ENCODE measurements around the gene LMNTD2. TPM values are rescaled to one million over a fixed set of nuclear protein-coding genes. Genes with fewer than 3 reads are reported as not detected.

The LMNTD2 gene
- total and polyA plus RNA-seq, 2 of the 13 experiments (the other 11 are each of a cell fraction or from before 2014, with no cell fraction given) = 1.1 to 3.1 TPM

DNA sequence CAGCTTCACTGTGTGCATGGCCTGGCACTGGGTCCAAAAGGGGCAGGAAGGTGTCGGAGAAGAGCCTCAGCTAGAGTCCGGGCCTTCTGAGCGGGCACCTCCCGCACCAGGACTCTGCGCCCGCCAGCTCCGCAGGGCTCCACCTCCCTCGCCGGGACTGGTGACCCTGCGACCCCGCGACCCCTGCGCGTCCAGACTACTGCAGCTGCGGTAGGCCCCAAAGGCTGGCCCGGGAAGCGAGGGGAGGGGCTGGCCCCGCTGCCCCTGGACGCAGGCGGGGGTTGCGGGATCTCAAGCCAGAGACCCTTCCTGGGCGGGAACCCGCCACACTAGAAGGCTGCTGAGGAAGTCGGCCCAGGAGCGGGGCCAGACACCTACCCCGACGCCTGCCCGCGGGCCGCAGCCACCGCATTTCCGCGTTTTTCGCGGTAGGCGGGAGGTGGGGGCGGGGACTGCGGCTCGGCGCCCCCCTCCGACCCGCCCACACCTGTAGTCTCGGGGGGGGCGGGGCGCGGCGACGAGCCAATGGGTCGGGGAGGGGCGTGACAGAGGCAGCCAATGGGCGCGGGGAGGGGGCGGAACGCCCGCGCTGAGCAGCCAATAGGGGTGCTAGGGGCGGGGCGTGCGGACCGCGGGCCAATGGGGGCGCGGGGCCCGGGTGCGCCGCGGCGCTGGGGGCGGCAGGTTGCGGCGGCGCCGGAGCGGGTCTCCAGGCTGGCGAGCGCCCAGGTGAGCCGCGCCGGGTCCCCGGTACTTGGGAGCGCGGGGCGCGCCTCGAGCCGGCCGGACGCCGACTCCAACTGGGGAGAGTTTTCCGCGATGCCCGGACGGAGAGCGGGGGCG is at the start of gene LMNTD2, which contains the start of gene RASSF7 (continued):
- TF ChIP-seq, protein P1, sequence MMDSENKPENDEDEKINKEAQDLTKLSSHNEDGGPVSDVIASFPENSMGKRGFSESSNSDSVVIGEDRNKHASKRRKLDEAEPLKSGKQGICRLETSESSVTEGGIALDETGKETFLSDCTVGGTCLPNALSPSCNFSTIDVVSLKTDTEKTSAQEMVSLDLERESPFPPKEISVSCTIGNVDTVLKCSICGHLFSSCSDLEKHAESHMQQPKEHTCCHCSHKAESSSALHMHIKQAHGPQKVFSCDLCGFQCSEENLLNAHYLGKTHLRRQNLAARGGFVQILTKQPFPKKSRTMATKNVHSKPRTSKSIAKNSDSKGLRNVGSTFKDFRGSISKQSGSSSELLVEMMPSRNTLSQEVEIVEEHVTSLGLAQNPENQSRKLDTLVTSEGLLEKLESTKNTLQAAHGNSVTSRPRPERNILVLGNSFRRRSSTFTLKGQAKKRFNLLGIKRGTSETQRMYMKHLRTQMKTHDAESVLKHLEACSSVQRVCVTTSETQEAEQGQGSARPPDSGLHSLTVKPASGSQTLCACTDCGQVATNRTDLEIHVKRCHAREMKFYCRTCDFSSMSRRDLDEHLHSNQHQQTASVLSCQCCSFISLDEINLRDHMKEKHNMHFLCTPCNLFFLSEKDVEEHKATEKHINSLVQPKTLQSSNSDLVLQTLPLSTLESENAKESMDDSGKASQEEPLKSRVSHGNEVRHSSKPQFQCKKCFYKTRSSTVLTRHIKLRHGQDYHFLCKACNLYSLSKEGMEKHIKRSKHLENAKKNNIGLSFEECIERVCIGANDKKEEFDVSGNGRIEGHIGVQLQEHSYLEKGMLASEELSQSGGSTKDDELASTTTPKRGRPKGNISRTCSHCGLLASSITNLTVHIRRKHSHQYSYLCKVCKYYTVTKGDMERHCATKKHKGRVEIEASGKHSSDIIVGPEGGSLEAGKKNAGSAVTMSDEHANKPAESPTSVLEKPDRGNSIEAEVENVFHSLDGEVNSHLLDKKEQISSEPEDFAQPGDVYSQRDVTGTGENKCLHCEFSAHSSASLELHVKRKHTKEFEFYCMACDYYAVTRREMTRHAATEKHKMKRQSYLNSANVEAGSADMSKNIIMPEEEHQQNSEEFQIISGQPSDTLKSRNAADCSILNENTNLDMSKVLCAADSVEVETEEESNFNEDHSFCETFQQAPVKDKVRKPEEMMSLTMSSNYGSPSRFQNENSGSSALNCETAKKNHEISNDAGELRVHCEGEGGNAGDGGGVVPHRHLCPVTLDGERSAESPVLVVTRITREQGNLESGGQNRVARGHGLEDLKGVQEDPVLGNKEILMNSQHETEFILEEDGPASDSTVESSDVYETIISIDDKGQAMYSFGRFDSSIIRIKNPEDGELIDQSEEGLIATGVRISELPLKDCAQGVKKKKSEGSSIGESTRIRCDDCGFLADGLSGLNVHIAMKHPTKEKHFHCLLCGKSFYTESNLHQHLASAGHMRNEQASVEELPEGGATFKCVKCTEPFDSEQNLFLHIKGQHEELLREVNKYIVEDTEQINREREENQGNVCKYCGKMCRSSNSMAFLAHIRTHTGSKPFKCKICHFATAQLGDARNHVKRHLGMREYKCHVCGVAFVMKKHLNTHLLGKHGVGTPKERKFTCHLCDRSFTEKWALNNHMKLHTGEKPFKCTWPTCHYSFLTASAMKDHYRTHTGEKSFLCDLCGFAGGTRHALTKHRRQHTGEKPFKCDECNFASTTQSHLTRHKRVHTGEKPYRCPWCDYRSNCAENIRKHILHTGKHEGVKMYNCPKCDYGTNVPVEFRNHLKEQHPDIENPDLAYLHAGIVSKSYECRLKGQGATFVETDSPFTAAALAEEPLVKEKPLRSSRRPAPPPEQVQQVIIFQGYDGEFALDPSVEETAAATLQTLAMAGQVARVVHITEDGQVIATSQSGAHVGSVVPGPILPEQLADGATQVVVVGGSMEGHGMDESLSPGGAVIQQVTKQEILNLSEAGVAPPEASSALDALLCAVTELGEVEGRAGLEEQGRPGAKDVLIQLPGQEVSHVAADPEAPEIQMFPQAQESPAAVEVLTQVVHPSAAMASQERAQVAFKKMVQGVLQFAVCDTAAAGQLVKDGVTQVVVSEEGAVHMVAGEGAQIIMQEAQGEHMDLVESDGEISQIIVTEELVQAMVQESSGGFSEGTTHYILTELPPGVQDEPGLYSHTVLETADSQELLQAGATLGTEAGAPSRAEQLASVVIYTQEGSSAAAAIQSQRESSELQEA (CRISPR knock-in tag; IDR thresholded peaks at IDR 0.05; ENCODE audit: not compliant biosample characterization) = peak; percentile 62
- peak; percentile 63 for TF ChIP-seq POLR2G (IDR thresholded peaks at IDR 0.05; ENCODE audit: low read depth, low read length)
- peak; percentile 83 for TF ChIP-seq ZNF883 (CRISPR knock-in tag; IDR thresholded peaks at IDR 0.05; ENCODE audit: not compliant biosample characterization)
- TF ChIP-seq, protein P2, sequence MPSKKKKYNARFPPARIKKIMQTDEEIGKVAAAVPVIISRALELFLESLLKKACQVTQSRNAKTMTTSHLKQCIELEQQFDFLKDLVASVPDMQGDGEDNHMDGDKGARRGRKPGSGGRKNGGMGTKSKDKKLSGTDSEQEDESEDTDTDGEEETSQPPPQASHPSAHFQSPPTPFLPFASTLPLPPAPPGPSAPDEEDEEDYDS (CRISPR knock-in tag; IDR thresholded peaks at IDR 0.05) = peak; percentile 70
- TF ChIP-seq, protein P3, sequence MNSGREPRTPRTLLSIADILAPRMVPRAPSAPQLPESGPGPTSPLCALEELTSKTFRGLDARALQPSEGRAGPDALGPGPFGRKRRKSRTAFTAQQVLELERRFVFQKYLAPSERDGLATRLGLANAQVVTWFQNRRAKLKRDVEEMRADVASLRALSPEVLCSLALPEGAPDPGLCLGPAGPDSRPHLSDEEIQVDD (CRISPR knock-in tag; IDR thresholded peaks at IDR 0.05; ENCODE audit: borderline replicate concordance) = 0 out of 2 replicates have a peak, but pooled peaks have one; percentile 67
- peak; percentile 69; the same call in 1 of the 2 replicates for TF ChIP-seq ARHGAP35 (CRISPR knock-in tag; IDR thresholded peaks at IDR 0.05; ENCODE audit: borderline replicate concordance)
- TF ChIP-seq MYNN (CRISPR knock-in tag; IDR thresholded peaks at IDR 0.05; ENCODE audit: low read depth) = no peak
- TF ChIP-seq SOX5 (CRISPR knock-in tag; IDR thresholded peaks at IDR 0.05; ENCODE audit: borderline replicate concordance) = 0 out of 2 replicates have a peak, but pooled peaks have one; percentile 7
- TF ChIP-seq PHF5A (CRISPR knock-in tag; IDR thresholded peaks at IDR 0.05; ENCODE audit: low read depth, unreplicated experiment) = no peak
- peak; percentile 41 for TF ChIP-seq ZNF607 (CRISPR knock-in tag; IDR thresholded peaks at IDR 0.05; ENCODE audit: borderline replicate concordance)
- TF ChIP-seq ZNF569 (CRISPR knock-in tag; IDR thresholded peaks at IDR 0.05; ENCODE audit: borderline replicate concordance) = no peak
- TF ChIP-seq, protein P4, sequence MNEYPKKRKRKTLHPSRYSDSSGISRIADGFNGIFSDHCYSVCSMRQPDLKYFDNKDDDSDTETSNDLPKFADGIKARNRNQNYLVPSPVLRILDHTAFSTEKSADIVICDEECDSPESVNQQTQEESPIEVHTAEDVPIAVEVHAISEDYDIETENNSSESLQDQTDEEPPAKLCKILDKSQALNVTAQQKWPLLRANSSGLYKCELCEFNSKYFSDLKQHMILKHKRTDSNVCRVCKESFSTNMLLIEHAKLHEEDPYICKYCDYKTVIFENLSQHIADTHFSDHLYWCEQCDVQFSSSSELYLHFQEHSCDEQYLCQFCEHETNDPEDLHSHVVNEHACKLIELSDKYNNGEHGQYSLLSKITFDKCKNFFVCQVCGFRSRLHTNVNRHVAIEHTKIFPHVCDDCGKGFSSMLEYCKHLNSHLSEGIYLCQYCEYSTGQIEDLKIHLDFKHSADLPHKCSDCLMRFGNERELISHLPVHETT (CRISPR knock-in tag; conservative IDR thresholded peaks at IDR 0.05) = 0 out of 2 replicates have a peak, but pooled peaks have one; percentile 41
- TF ChIP-seq ZBTB21 (CRISPR knock-in tag; IDR thresholded peaks at IDR 0.05) = no peak

Data from HepG2 (cell line).